SK-N-SH (cell line): ENCODE measurements around the gene TEKT1. TPM values are rescaled to one million over a fixed set of nuclear protein-coding genes. Genes with fewer than 3 reads are reported as not detected.

Source experiments
- CTCF ChIA-PET: fragments of 300-600, 350-600 bp; formaldehyde crosslinking; extraction: SDS; loops from one replicate; lab custom pipeline; 2021; lab: Yijun Ruan, JAX
- POLR2A ChIA-PET: fragments of 350-600 bp; sonication (Branson Sonifier 250); formaldehyde crosslinking; extraction: SDS; loops from one replicate; lab custom pipeline; 2020; ENCODE audit warnings: antibody characterized with exemption, inconsistent platforms; lab: Yijun Ruan, JAX
- DNase-seq: peaks from one replicate; pipeline ENCODE4 v3.0.0; 2012
- H2AFZ ChIP-seq: fragments of 200-600 bp; sonication (generic); 2 replicates; pipeline ENCODE4 v1.8.1; 2016; ENCODE audit warnings: antibody characterized with exemption, mild to moderate bottlenecking, low read depth
- H3F3A ChIP-seq: fragments of 200-600 bp; sonication (generic); replicated peaks from 2 replicates; pipeline ENCODE3; 2016; ENCODE audit warnings: antibody characterized with exemption, mild to moderate bottlenecking; ENCODE audit not compliant: insufficient read depth
- H3K27ac ChIP-seq, 2 experiments: fragments of 200-500 bp in 1 of 2; fragments of 200-600 bp in 1 of 2; sonication (Bioruptor generic) in 1 of 2; sonication (generic), shearing (Covaris generic) in 1 of 2; 2 replicates each; pipeline versions ENCODE4 v1.5.1 to v1.6.1; 2014 to 2016; ENCODE audit warnings: low read depth in 2 of 2, inconsistent platforms in 1 of 2, low read length in 1 of 2, mild to moderate bottlenecking in 1 of 2, mixed read lengths in 1 of 2
- H3K27me3 ChIP-seq: fragments of 200-600 bp; sonication (generic), shearing (Covaris generic); 2 replicates; pipeline ENCODE4 v1.6.1; 2016; ENCODE audit warnings: mixed run types; ENCODE audit not compliant: insufficient read depth
- H3K36me3 ChIP-seq, 2 experiments: fragments of 200-500 bp in 1 of 2; fragments of 200-600 bp in 1 of 2; sonication (Bioruptor generic) in 1 of 2; sonication (generic) in 1 of 2; replicated peaks in 1 of 2; 2 replicates each; pipeline versions ENCODE3 to v1.5.1; 2014 to 2016; ENCODE audit warnings: low read length in 1 of 2, mild to moderate bottlenecking in 1 of 2; ENCODE audit not compliant: insufficient read depth in 2 of 2, control insufficient read depth in 1 of 2
- H3K4me1 ChIP-seq, 2 experiments: fragments of 200-500 bp in 1 of 2; fragments of 200-600 bp in 1 of 2; sonication (Bioruptor generic) in 1 of 2; sonication (generic), shearing (Covaris generic) in 1 of 2; 2 replicates each; pipeline versions ENCODE4 v1.5.1 to v1.6.1; 2014 to 2016; ENCODE audit warnings: low read depth in 1 of 2, low read length in 1 of 2, mixed run types in 1 of 2; ENCODE audit not compliant: insufficient read depth in 2 of 2, control insufficient read depth in 1 of 2
- H3K4me2 ChIP-seq: fragments of 200-600 bp; sonication (generic), shearing (Covaris generic); 2 replicates; pipeline ENCODE4 v1.6.1; 2017; ENCODE audit warnings: mixed run types
- H3K4me3 ChIP-seq, 2 experiments: fragments of 200-500 bp in 1 of 2; fragments of 200-600 bp in 1 of 2; sonication (Bioruptor generic) in 1 of 2; sonication (generic), shearing (Covaris generic) in 1 of 2; 2 replicates each; pipeline versions ENCODE4 v1.5.1 to v1.8.1; 2014 to 2016; ENCODE audit warnings: low read depth in 2 of 2, inconsistent platforms in 1 of 2, low read length in 1 of 2, mild to moderate bottlenecking in 1 of 2, mixed read lengths in 1 of 2, moderate library complexity in 1 of 2
- H3K79me2 ChIP-seq: fragments of 200-600 bp; sonication (generic); 2 replicates; pipeline ENCODE4 v1.8.1; 2017; ENCODE audit warnings: mild to moderate bottlenecking; ENCODE audit not compliant: insufficient read depth
- H3K9ac ChIP-seq: fragments of 200-600 bp; sonication (generic); 2 replicates; pipeline ENCODE4 v1.6.1; 2017; ENCODE audit warnings: mixed run types
- H3K9me2 ChIP-seq: fragments of 200-600 bp; sonication (generic); 2 replicates; pipeline ENCODE4 v1.6.1; 2017; ENCODE audit warnings: mixed run types
- H3K9me3 ChIP-seq: fragments of 200-600 bp; sonication (generic); 2 replicates; pipeline ENCODE4 v1.6.1; 2017; ENCODE audit warnings: mixed run types, mild to moderate bottlenecking, moderate library complexity
- H4K20me1 ChIP-seq: fragments of 200-600 bp; sonication (generic); 2 replicates; pipeline ENCODE4 v1.6.1; 2017; ENCODE audit warnings: mild to moderate bottlenecking, mixed run types; ENCODE audit not compliant: insufficient read depth
- CHD2 ChIP-seq: fragments of 150-350 bp; IDR thresholded peaks from 2 replicates; pipeline ENCODE4 v1.6.1; 2018; ENCODE audit warnings: low read length; ENCODE audit not compliant: partially characterized antibody
- EP300 ChIP-seq, 2 experiments: IDR thresholded peaks; 2 replicates each; pipeline versions ENCODE4 v1.4.0 to v1.6.1; 2012; ENCODE audit warnings: borderline replicate concordance in 1 of 2, low read depth in 1 of 2, low read length in 1 of 2
- FOXJ3 ChIP-seq: sonication (generic); formaldehyde crosslinking; IDR thresholded peaks from 2 replicates; pipeline ENCODE4 v1.5.1; 2020; ENCODE audit warnings: mild to moderate bottlenecking, missing genetic modification reagents
- IRF3 ChIP-seq: fragments of 150-350 bp; IDR thresholded peaks from 2 replicates; pipeline ENCODE4 v1.6.1; 2016; ENCODE audit warnings: mild to moderate bottlenecking, low read depth, low read length
- MAX ChIP-seq: IDR thresholded peaks from 2 replicates; pipeline ENCODE4 v1.4.0; 2012; ENCODE audit warnings: low read depth
- MXI1 ChIP-seq: IDR thresholded peaks from 2 replicates; pipeline ENCODE4 v1.6.1; 2012; ENCODE audit warnings: mild to moderate bottlenecking, low read depth, low read length, improper control_type of control experiment
- PBX3 ChIP-seq: IDR thresholded peaks from 2 replicates; pipeline ENCODE4; 2012
- RFX5 ChIP-seq: IDR thresholded peaks from 2 replicates; pipeline ENCODE4 v1.6.1; 2012; ENCODE audit warnings: mild to moderate bottlenecking, improper control_type of control experiment, low read length
- SIN3A ChIP-seq: IDR thresholded peaks from 2 replicates; pipeline ENCODE4 v1.6.1; 2012; ENCODE audit warnings: low read depth, mild to moderate bottlenecking, low read length, moderate library complexity, borderline replicate concordance
- SMC3 ChIP-seq: IDR thresholded peaks from 2 replicates; pipeline ENCODE4 v1.6.1; 2012; ENCODE audit warnings: low read depth, low read length, improper control_type of control experiment
- TAF1 ChIP-seq: IDR thresholded peaks from 2 replicates; pipeline ENCODE4 v1.6.1; 2012; ENCODE audit warnings: low read depth, mild to moderate bottlenecking, low read length, moderate library complexity, borderline replicate concordance
- TCF12 ChIP-seq: IDR thresholded peaks from 2 replicates; pipeline ENCODE4 v1.4.0; 2012
- WGBS: methylation state at CpG from one replicate; pipeline ENCODE4 v1.1.6; 2017; ENCODE audit warnings: low lambda C conversion rate; 5-methylcytosine and 5-hydroxymethylcytosine counted together
- polyA plus RNA-seq, 3 experiments: library from polyadenylated mRNA; depleted of rRNA; stranded (reverse); fragments of >200 nt; gene quantifications; 2 replicates each; pipeline ENCODE4 v1.2.3, GENCODE V29; 2012
- small RNA-seq, 7 experiments: library from RNA; depleted of rRNA; stranded (forward); fragments of <200 nt; gene quantifications; one replicate each; pipeline ENCODE3, GENCODE V24; 2012

TEKT1 gene
- polyA plus RNA-seq, 1 of the 3 experiments (the other 2 are of a cell fraction): not detected

GRCh38 chr17:6749519-6749918 is 82.0 kb downstream of the TEKT1 start:
- H3K27me3 ChIP-seq: peaks cover 6% of the 10 kb centered on the region; the same call in 1 of the 2 replicates
- CTCF ChIA-PET: no interaction called here
- H3K36me3 ChIP-seq: no peaks in the 10 kb centered on the region
- TF ChIP-seq FOXJ3 (CRISPR knock-in tag): no peak
- no peak for TF ChIP-seq SIN3A
- no peak for TF ChIP-seq RFX5
- no peak for TF ChIP-seq TCF12
- no peak for TF ChIP-seq EP300 (IDR thresholded peaks at IDR 0.05; ENCODE audit: borderline replicate concordance in 1 of 2, low read depth in 1 of 2, low read length in 1 of 2)
- no peak for TF ChIP-seq SMC3
- no peak for TF ChIP-seq CHD2
- TF ChIP-seq MAX: no peak
- TF ChIP-seq IRF3: no peak
- TF ChIP-seq PBX3: no peak
- no peak for TF ChIP-seq TAF1
- POLR2A ChIA-PET: no interaction called here
- WGBS: 32% methylated on average over 6 of the region's 6 CpGs
- no peak for DNase-seq
- no peak overlapping the region for H2AFZ ChIP-seq
- no peaks in the 10 kb centered on the region for H3K79me2 ChIP-seq
- no peak overlapping the region for H3K4me3 ChIP-seq
- H4K20me1 ChIP-seq: no peaks in the 10 kb centered on the region
- H3K4me2 ChIP-seq: no peak overlapping the region
- peaks cover 0 to 13% of the 10 kb centered on the region in 2 experiments; a peak in 2 of 4 replicates for H3K4me1 ChIP-seq
- H3K27ac ChIP-seq: no peak overlapping the region
- peaks cover 12% of the 10 kb centered on the region for H3F3A ChIP-seq
- H3K9ac ChIP-seq: no peak overlapping the region
- H3K9me2 ChIP-seq: no peaks in the 10 kb centered on the region
- no peaks in the 10 kb centered on the region for H3K9me3 ChIP-seq

- H3K4me3 ChIP-seq: no peak overlapping the region
- TF ChIP-seq MXI1: no peak
- H3K36me3 ChIP-seq: no peaks in the 10 kb centered on the region
- H3K27me3 ChIP-seq: peaks cover 8% of the 10 kb centered on the region; the same call in 1 of the 2 replicates
- peaks cover 10% of the 10 kb centered on the region for H3F3A ChIP-seq
- no peak overlapping the region for H3K9ac ChIP-seq
- ChIA-PET POLR2A (no interaction called here), CTCF (no interaction called here)
- H3K9me2 ChIP-seq: no peaks in the 10 kb centered on the region
- no peaks in the 10 kb centered on the region for H3K9me3 ChIP-seq
- H3K4me1 ChIP-seq: peaks cover 0 to 13% of the 10 kb centered on the region in 2 experiments; a peak in 2 of 4 replicates
- no peak for DNase-seq
- no peak overlapping the region for H2AFZ ChIP-seq
- no peak overlapping the region for H3K27ac ChIP-seq
- H3K79me2 ChIP-seq: no peaks in the 10 kb centered on the region
- no peaks in the 10 kb centered on the region for H4K20me1 ChIP-seq
- H3K4me2 ChIP-seq: no peak overlapping the region
These were observed 82.9 kb downstream of the TEKT1 start for GRCh38 chr17:6748617-6749016.

Small RNA genes lying within 50 kb of the gene (small RNA-seq; reads per million reads assigned to genes)
- 0 reads per million in 7 experiments for gene AC004706.2

Other genes with a start within 250 kb of the TEKT1 start
- 7.2 and 10.3 TPM in 2 replicates for gene KIAA0753, start 191.0 kb downstream of the TEKT1 start, polyA plus RNA-seq (2012; rRNA removed)
- 644 and 650 TPM in 2 replicates for gene TXNDC17, start 190.7 kb downstream of the TEKT1 start, polyA plus RNA-seq (2012; rRNA removed)
- gene MED31, start 180.1 kb downstream of the TEKT1 start, polyA plus RNA-seq (2012; rRNA removed): 15.1 and 22.0 TPM in 2 replicates
- 2.6 and 2.7 TPM in 2 replicates for gene C17orf100, start 180.0 kb downstream of the TEKT1 start, polyA plus RNA-seq (2012; rRNA removed)
- not detected in 2 replicates for gene SLC13A5, start 118.4 kb downstream of the TEKT1 start, polyA plus RNA-seq (2012; rRNA removed)
- 0.02 and 0.03 TPM in 2 replicates for gene XAF1, start 75.7 kb downstream of the TEKT1 start, polyA plus RNA-seq (2012; rRNA removed)
- gene FBXO39, start 55.5 kb downstream of the TEKT1 start, polyA plus RNA-seq (2012; rRNA removed): not detected in 2 replicates
- gene ALOX12, start 164.3 kb upstream of the TEKT1 start, polyA plus RNA-seq (2012; rRNA removed): not detected in 2 replicates
- 220 and 317 TPM in 2 replicates for gene RNASEK, start 180.9 kb upstream of the TEKT1 start, polyA plus RNA-seq (2012; rRNA removed)
- gene BCL6B, start 191.3 kb upstream of the TEKT1 start, polyA plus RNA-seq (2012; rRNA removed): 0.02 TPM in 1 of 2 replicates, not detected in the other
- gene SLC16A13, start 204.3 kb upstream of the TEKT1 start, polyA plus RNA-seq (2012; rRNA removed): 2.5 and 3.9 TPM in 2 replicates
- 0.12 and 0.18 TPM in 2 replicates for gene SLC16A11, start 212.4 kb upstream of the TEKT1 start, polyA plus RNA-seq (2012; rRNA removed)
- gene CLEC10A, start 248.5 kb upstream of the TEKT1 start, polyA plus RNA-seq (2012; rRNA removed): not detected in 2 replicates